GM18498 (cell line): ENCODE measurements around the gene TIMM17B.

Source experiments
- ATAC-seq: cut with Tn5 transposase; IDR thresholded peaks from one replicate; pipeline ENCODE4 v1.9.1; 2021; ENCODE audit warnings: mild to moderate bottlenecking, moderate library complexity; ENCODE audit not compliant: unreplicated experiment

TIMM17B gene

DNA sequence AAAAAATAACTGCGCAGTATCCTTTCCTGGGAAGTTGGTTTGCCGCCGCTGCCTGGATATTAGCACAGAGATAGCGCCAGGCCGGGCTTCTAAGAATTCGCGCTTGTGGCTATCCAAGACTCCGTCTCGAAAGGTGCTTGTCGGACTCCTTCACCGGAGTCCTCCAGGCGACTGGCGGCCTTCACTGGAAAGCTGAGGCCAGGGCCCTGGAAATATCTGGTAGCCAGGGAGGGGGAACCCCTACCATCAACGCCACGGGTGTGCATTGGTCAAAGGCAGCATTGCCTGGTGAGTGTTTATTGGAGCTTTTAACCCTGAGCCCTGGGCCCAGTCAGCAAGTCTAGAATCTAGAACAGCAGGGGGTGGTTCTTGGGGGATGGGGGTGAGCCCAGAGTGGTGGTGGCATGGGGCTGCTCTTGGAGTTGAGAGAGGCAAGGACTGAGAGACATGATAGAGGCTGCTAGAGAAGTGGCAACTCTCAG lies 21.8 kb upstream of the TIMM17B start:
- peak; percentile 24 for ATAC-seq

DNA sequence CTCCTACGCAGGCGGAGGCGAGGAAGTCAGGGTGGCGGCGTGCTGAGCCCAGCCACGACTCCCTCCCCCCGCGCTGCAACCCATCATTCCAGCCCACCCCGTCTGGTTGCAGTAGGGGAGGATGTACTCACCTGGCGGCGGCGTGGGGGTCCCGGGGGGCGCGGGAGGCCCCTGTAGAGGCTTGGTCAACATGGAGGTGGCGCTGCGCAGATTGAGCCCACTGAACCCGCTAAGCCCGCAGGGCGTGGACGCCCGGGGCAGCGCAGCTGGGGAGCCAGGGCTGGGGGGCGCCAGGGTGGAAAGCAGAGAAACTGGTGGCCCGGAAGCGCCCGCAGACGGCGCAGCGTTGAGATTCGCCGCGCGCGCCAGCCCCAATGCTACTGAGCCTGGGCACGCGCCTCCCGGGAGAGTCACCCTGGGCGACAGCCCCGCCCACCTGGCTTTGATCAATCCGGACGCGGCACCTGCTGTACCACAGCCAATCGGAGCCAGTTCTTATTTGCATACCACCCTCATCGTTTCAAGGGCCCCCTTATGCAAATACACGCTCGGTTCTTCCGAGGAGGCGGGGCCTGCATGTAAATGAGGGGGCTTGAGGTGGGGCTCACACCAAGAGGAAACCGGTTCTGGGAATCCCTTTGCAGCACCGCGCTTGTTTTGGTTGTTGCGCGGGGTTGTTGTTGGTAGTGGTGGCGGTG lies 21.2 kb upstream of the TIMM17B start, which contains the start of gene PIM2:
PIM2 (minus strand) TSS at position 382 of the 698 bp plus-strand sequence; CDS start at position 192, 190 bp downstream.
- peak; percentile 80 for ATAC-seq

DNA sequence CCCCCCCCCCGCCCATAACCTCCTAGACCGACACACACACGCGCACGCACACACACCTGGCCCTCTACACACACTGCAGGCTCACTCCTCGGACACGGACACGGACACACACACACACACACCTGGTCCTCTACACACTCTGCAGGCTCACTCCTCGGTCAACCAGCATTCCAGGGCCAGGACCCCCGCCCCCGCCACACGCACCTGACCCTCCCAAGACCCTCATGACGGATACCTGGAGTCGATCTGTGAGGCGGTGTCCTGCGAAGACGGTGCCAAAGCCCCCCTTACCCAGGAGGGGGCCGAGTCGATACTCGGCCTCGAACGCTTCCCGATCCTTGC lies 20.7 kb upstream of the TIMM17B start:
- no peak for ATAC-seq

DNA sequence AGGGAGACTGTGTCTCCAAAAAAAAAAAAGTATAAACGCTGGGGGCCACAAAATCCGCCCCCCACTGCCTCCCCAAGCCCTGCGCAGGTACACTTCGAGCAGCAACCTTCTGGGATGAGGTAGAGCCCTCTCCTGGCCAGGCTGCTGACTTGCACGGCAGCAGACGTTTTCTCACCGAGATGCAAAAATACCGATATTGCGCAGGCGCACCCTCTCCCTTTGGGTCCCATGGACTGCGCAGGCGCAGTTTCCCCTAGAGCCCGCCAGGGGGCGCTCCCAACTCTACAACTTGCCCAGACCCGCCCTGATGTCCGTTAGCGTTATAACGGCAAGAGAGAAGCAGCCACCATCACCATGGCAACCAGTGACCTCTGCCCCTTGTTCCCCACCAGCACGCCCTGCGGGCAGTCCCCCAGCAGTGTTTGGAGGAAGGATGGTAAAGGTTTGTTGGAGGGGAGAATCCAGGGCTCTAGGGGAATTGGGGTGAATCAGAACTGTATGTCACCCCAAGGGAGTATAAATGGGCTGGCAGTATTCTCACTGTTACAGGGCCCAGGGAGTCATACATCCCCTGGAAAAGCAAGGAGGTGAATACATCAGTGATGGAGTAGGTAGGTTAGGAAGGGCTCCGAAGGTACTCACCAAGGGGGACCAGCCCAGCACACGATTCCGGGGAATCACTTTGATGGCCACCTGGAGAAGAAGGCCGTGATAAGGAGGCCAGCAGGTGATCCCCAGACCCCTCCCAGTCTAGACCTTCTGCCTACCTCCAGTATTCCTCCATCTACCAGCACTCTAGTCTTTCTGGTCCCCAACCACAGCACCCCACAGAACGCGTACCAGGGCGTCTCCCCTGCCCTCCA lies 19.8 kb upstream of the TIMM17B start:
- peak; percentile 40 for ATAC-seq

DNA sequence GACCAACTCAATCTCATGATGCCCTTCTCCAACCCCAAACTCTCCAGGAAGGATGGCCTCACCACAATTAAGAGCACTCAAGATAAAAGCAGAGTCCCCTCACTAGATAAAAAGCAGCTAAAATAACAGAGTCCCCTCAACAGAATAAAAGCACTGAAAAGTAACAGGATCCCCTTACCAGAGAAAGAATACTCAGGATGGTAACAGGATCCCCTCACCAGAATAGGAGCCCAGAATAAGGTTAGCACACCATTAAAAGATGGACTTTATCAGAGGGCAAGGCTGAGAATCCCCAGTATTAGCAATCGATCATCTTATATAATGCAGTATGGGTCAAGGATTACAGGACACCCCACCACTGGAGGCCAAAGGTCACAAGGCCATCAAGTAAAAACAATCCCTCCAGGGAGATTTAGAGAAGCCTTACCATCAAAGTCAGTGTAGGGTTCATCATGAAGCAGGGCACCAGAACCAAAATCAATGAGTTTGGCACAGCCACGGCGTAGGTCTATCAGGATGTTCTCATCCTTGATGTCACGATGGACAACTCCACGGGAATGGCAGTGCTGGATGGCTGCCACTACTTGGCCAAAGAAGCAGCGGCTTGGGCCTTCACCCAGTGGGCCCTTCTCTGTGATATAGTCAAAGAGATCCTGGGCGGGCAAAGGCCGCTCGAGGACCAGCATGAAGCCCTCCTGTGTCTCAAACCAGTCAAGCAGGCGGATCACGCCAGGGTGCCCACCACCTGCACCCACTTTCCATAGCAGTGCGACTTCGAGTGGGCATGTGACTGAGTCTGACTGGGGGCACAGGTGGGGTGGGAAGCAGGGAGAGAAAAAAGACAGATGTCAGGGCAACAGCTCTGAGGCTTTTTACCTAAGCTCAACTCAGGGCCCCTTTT lies 17.3 kb upstream of the TIMM17B start:
- no peak for ATAC-seq

DNA sequence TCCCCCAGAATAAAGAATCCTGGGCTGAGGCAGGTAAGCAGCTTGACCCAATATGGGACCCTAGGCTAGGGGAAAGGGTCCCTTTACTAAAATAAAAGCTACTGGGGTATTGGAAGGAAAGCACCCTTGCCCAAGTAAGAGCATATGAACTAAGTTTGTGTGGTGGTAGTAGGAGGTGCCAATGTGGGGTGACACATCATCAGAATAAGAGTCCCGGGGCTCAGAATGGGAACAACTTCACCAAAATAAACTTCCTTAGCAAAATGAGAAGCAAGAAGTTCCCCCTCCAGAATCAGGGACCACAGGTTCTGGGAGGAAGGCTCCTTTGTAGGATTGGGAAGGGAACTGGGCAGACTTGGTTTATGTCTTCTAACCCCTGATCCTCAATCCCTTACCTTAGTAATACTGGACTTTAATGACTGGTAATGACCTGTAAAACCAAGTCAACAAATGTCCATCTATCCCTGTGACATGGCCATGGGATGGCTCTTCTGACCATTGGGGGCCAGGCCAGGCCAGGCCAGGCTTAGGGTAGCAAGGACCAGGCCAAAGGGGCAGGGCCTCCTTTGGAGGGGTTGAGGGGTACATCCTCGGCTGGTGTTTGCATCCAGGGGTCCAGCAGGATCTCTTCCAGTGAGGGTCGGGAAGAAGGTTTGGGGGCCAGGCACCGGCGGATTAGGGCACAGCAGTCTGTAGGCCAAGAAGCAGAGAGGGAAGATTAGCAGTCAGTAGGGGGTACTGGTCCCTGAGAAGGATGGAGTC lies 16.2 kb upstream of the TIMM17B start:
- no peak for ATAC-seq

DNA sequence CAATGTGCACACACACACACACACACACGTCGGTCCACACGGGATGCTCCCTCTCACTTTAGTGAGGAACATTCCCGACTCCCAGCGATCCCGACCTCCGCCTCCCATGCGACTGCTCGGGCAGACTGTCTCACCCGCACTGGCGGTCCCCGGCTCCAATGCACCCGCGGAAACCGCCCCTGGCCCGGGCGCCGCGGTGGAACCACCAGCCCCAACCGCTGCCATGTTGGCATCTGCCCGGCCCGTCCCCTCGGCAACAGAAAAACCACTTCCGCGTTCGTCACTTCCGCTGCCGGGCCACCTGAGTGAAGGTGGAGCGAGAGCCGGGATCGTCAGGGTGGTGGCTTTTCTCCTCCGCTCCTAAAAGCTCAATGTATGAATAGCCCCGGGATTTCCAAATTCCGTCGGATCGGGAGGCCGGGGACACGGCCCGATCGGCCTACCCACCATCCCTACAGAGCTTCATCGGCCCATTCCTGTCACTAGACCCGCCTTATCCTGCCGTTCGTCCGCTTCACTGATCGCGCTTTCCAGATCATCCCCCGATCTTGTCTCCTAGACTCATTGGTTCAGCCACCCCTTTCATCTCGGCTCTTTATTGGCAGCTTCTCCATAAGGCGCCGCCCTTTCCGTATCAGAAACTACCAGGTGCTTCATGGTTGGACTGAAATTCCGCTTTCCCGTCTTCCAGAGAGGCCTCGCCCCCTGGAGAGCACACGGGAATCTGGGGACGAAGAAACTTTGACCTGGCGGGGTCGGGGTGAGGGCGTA lies 14.0 kb upstream of the TIMM17B start, which contains the start of gene SLC35A2:
SLC35A2 (minus strand) TSS at position 235 of the 771 bp plus-strand sequence; CDS start at position 225, 10 bp downstream.
- ATAC-seq, result peak; percentile 79

DNA sequence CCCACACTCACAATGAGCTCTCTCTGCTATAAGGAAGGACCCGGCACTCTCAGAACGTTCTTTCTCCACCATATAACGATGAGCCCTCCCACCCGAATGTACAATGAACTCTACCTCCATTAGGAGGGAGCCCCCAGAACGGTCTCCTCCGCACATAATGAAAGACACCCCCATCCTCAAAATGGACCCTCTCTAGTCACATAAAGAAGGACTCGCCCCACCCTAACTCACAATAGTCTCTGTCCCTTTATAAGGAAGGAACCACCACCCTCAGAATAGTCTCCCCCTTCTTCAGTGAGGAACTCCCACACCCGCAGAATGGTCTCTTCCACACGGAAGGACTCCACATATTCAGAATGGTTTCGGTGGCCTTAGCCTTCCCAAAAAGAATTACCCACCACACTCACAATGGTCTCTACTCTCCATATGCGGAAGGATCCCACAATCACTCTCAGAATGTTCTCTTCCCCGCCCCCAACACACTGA lies 13.4 kb upstream of the TIMM17B start:
- peak; percentile 1 for ATAC-seq

DNA sequence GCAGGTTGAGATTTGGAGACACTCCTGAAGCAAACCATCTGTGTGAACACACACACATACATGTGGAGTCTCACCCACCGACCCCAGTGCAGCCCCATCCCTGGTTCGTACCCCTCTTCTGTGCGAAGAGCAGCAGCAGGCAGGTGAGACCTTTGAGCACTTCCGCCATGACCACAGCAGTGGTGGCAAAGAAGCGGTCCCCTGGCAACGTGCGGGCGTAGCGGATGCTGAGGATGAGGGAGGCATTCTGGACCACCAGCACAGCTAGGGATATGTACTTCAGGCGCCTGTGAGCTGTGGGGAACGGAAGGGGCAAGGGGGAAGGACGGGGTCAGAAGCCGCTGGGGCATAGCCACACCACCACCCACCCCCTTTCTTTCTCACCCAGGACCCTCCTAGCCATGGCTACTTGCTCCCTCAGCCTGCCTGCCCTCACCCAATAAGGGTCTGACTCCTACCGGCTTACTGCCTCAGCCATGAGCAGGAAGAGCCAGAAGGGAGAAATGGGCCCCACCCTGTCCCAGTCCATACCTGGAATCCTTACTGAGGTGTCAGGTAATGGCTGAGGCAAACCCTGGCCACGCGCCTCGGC lies 12.2 kb upstream of the TIMM17B start:
- ATAC-seq, result no peak

DNA sequence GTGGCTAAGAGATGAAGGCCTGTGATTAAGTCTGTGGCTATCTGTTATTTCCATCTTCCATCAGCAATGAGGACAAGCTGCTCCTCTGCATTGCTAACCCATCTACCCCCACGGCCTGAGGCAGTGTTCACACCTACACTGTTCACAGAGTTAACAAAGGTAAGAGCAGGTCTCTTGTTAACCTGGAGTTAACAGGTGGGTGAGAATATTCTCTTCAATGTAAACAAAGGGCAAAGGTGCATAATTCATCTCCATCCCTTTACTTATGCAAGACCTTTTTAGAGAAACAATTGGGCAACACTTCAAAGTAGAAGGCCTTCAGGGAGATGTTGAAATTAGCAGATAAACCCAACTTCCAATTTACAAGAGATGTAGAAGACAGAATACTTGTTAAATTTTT lies 11.0 kb upstream of the TIMM17B start:
- ATAC-seq, result no peak

DNA sequence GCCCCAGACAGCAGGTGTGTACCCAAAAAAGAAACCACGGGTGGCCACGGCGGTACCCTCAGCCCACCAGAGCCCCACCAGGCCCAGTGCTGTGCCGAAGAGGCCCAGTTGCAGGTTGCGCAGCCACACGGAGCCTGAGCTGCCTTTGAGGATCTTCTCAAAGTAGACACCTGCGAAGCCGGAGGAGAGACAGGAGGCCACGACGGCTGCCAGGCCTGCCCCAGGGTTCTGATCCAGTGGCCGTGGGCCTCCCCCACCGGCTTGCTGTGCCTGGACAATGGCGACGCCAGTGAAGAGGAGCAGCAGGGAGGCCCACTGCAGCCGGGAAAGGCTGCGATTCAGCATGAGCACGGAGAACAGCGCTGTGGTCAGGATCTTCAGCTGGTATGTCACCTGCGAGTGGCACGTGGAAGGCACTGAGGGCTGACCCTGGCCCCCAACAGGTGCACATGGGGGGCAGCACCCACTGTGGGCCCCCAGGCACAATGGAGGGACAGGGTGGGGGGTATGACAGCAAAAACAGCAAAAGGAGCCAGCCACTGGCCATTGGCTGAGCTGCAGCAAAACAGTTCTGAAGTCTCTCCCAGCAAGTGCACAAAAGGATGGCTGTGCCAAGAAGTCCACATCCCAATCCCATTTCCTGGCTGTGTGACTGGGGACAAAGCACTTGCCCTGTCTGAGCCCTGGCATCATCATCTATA lies 7.7 kb upstream of the TIMM17B start:
- ATAC-seq, result no peak

DNA sequence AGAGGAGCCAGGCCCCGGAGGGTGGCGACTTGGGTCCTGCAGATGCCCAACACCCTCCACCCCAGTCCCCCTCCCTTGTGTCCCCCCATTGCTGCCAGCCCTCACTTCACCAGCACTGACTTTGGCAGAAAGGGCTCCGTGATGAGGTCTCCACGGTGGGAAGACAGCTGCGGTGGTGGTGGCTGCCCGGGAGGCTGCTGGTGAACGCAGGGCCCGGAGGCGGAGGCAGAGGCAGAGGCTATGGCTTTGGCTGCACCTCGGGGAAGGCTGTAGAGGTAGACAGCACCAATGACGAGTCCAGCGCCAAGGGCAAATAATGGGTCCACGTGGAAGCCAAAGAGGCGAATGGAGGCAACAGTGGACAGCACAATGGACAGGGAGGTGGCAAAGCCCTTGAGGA lies 7.1 kb upstream of the TIMM17B start:
- ATAC-seq, result no peak

DNA sequence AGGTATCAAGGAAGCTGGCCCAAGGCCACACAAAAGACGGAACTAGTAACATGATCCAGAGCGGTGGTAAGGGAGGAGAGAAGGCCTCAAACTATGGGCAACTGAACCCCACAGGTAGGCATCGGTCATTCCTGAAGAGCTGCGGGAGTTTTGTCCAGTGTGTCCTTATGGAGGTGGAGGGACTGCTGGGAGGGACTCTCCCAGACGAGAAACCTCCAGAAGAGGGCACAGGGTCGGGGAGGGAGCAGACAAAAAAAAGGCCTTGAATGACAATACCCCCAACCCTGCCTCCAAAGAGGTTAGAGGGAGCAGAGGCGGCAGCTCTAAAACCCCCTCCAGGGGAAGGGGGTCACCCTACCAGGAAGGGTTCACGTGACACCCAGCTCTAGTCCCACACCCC lies 6.6 kb upstream of the TIMM17B start:
- ATAC-seq, result no peak

DNA sequence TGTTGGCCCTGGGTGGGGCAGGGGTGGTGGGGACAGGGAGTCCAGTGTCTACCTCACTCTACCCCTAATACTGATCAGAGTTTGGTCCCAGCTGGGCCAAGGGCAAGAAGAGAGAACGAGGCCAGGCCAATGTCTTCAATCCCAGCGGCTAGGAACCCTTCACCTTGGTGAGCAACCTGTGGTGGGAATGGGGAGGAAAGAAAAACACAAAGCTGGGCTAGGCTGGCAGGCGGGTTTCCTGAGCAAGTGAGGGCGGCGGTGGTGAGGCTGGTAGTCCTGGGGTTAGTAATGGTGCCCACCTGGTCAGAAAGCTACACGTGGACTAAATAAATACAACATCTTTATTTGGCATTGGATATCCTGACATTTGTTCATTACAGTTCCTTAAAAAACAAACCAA lies 5.7 kb upstream of the TIMM17B start:
- no peak for ATAC-seq

DNA sequence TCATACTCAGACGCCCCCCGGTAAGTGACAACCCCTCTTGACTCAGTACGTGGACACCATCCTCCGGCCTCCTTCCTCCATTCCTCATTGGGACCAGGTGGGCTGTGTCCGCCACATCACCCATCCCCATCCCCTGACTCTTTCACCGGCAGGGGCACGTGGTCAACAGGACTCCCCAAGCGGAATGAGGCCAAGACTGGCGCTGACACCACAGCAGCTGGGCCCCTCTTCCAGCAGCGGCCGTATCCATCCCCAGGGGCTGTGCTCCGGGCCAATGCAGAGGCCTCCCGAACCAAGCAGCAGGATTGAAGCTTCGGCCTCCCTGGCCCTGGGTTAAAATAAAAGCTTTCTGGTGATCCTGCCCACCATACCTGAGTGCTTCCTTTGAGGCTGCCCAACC lies 5.2 kb upstream of the TIMM17B start:
- no peak for ATAC-seq

DNA sequence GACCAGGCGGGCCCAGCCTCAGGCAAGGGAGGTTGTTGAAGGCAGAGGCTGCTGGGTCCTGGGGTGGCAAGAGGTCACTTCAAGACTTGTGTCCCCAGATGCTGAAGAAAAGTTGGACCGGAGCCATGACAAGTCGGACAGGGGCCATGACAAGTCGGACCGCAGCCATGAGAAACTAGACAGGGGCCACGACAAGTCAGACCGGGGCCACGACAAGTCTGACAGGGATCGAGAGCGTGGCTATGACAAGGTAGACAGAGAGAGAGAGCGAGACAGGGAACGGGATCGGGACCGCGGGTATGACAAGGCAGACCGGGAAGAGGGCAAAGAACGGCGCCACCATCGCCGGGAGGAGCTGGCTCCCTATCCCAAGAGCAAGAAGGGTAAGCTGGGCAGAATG lies 4.6 kb upstream of the TIMM17B start:
- ATAC-seq, result no peak

DNA sequence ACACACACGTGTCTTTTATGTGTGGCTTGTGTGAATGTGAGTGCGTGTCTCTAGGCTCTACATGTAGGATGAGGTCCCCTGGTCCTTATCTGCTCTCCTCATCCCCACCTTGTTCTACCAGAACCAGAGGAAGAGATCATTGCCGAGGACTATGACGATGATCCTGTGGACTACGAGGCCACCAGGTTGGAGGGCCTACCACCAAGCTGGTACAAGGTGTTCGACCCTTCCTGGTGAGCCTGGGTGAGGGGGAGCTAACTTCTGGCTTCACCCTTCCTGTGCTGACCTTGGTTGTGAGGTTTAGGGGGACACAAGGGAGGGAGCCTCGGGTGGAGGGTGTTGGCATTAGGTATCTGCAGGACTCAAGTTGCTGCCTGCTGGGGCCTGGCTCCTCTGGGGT lies 3.5 kb upstream of the TIMM17B start:
- no peak for ATAC-seq

DNA sequence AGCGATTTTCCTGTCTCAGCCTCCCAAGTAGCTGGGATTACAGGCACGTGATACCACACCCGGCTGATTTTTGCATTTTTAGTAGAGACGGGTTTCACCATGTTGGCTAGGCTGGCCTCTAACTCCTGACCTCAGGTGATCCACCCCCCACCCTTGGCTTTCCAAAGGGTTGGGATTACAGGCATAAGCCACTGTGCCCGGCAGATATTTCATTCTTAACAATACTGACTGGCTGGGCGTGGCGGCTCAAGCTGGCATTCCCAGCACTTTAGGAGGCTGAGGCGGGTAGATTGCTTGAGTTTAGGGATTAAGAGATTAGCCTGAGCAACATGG lies 1.5 kb upstream of the TIMM17B start:
- no peak for ATAC-seq
